HCT116 (cell line): ENCODE results near the gene C1orf21. TPM values are rescaled to one million over a fixed set of nuclear protein-coding genes. Genes with fewer than 3 reads are reported as not detected.

Source experiments
- ATAC-seq: fragments of 200-7000 bp; cut with Tn5 transposase; 2 replicates; pipeline ENCODE4 v1.9.1; 2020; ENCODE audit warnings: mild to moderate bottlenecking, moderate library complexity
- BruUV-seq: library from RNA; stranded (reverse); fragments of 400-500 nt; replicated peaks from 2 replicates; lab custom pipeline; 2021; lab: Mats Ljungman, UMichigan
- CTCF ChIA-PET: fragments of 300-600 bp; sonication (Branson Sonifier 250); formaldehyde crosslinking; loops from one replicate; lab custom pipeline; 2021; ENCODE audit warnings: antibody characterized with exemption; lab: Charles Lee
- POLR2A ChIA-PET: fragments of 300-600, 350-600 bp; sonication (Branson Sonifier 250); formaldehyde crosslinking; loops from one replicate; lab custom pipeline; 2021; ENCODE audit warnings: antibody characterized with exemption; lab: Charles Lee
- RAD21 ChIA-PET, 2 experiments: fragments of 300-600 bp; sonication (Branson Sonifier 250); formaldehyde crosslinking; loops; one replicate each; lab custom pipeline; 2023; ENCODE audit warnings: low total read pairs in 2 of 2; ENCODE audit not compliant: uncharacterized antibody in 2 of 2, unreplicated experiment in 2 of 2, low non-redundant PET in 1 of 2; lab: Charles Lee
- DNase-seq: peaks from one replicate; pipeline ENCODE4 v3.0.0-alpha.2; 2010; ENCODE audit warnings: low read depth, low spot score
- H2AFZ ChIP-seq: fragments of 200-600 bp; shearing (Covaris generic), sonication (generic); 2 replicates; pipeline ENCODE4 v1.6.1; 2017; ENCODE audit warnings: low read depth, mixed run types, mixed read lengths, antibody characterized with exemption, low read length; ENCODE audit not compliant: poor library complexity, severe bottlenecking
- H3K27ac ChIP-seq: 2 replicates; pipeline ENCODE4 v1.5.1; 2012; ENCODE audit warnings: low read depth, low read length
- H3K27me3 ChIP-seq: fragments of 200-600 bp; sonication (generic); 2 replicates; pipeline ENCODE4 v1.6.1; 2016; ENCODE audit warnings: mixed run types, low read length, mixed read lengths; ENCODE audit not compliant: insufficient read depth
- H3K36me3 ChIP-seq, 2 experiments: fragments of 200-500 bp in 1 of 2; fragments of 200-600 bp in 1 of 2; sonication (Bioruptor generic) in 1 of 2; sonication (generic) in 1 of 2; 2 replicates each; pipeline versions ENCODE4 v1.5.1 to v1.6.1; 2014 to 2016; ENCODE audit warnings: low read length in 2 of 2, inconsistent platforms in 1 of 2, mixed read lengths in 1 of 2, mixed run types in 1 of 2; ENCODE audit not compliant: insufficient read depth in 2 of 2, control insufficient read depth in 1 of 2
- H3K4me1 ChIP-seq, 2 experiments: fragments of 200-600 bp in 1 of 2; sonication (generic) in 1 of 2; 2 replicates each; pipeline versions ENCODE4 v1.5.1 to v1.6.1; 2012 to 2017; ENCODE audit warnings: low read length in 2 of 2, inconsistent platforms in 1 of 2, mild to moderate bottlenecking in 1 of 2, mixed read lengths in 1 of 2, mixed run types in 1 of 2, moderate library complexity in 1 of 2; ENCODE audit not compliant: insufficient read depth in 2 of 2, control insufficient read depth in 1 of 2
- H3K4me2 ChIP-seq: fragments of 200-600 bp; sonication (generic); 2 replicates; pipeline ENCODE4 v1.6.1; 2017; ENCODE audit warnings: mixed run types, low read length, mixed read lengths
- H3K4me3 ChIP-seq, 2 experiments: fragments of 200-600 bp in 1 of 2; sonication (generic) in 1 of 2; replicated peaks in 1 of 2; 2 replicates each; pipeline ENCODE4 v1.5.1; 2011 to 2016; ENCODE audit warnings: low read length in 2 of 2, control low read depth in 1 of 2, low read depth in 1 of 2, mild to moderate bottlenecking in 1 of 2, mixed read lengths in 1 of 2, mixed run types in 1 of 2
- H3K79me2 ChIP-seq: fragments of 200-600 bp; sonication (generic); 2 replicates; pipeline ENCODE4 v1.6.1; 2017; ENCODE audit warnings: mild to moderate bottlenecking, mixed run types, low read length, moderate library complexity, mixed read lengths; ENCODE audit not compliant: insufficient read depth
- H3K9ac ChIP-seq: fragments of 200-600 bp; sonication (generic); 2 replicates; pipeline ENCODE4 v1.6.1; 2016; ENCODE audit warnings: low read length, mixed read lengths
- H3K9me2 ChIP-seq: fragments of 200-600 bp; sonication (generic), shearing (Covaris generic); 2 replicates; pipeline ENCODE4 v1.6.1; 2017; ENCODE audit warnings: mixed run types, mild to moderate bottlenecking, moderate library complexity; ENCODE audit not compliant: insufficient read depth
- H3K9me3 ChIP-seq, 2 experiments: fragments of 200-500 bp in 1 of 2; fragments of 200-600 bp in 1 of 2; sonication (Bioruptor generic) in 1 of 2; sonication (generic) in 1 of 2; 2 replicates each; pipeline ENCODE4 v1.6.1; 2014 to 2017; ENCODE audit warnings: low read length in 2 of 2, mixed read lengths in 2 of 2, inconsistent platforms in 1 of 2, low read depth in 1 of 2, mild to moderate bottlenecking in 1 of 2, mixed run types in 1 of 2, moderate library complexity in 1 of 2; ENCODE audit not compliant: control insufficient read depth in 1 of 2, insufficient read depth in 1 of 2
- H4K20me1 ChIP-seq: fragments of 200-600 bp; sonication (generic), shearing (Covaris generic); 2 replicates; pipeline ENCODE4 v1.6.1; 2017; ENCODE audit warnings: mixed run types, mild to moderate bottlenecking, moderate library complexity; ENCODE audit not compliant: insufficient read depth
- CEBPB ChIP-seq: IDR thresholded peaks from 2 replicates; pipeline ENCODE4 v1.6.1; 2012; ENCODE audit warnings: low read depth
- EZH2 ChIP-seq: fragments of 200-600 bp; sonication (generic); IDR thresholded peaks from 2 replicates; pipeline ENCODE4 v1.6.1; 2017; ENCODE audit warnings: antibody characterized with exemption, mixed run types
- JUND ChIP-seq: IDR thresholded peaks from 2 replicates; pipeline ENCODE4 v1.6.1; 2012
- POLR2A ChIP-seq: IDR thresholded peaks from 2 replicates; pipeline ENCODE4 v1.7.0; 2011; ENCODE audit warnings: borderline replicate concordance; ENCODE audit not compliant: insufficient read depth, insufficient read length; ENCODE audit errors: extremely low read depth
- RAD21 ChIP-seq: IDR thresholded peaks from 2 replicates; pipeline ENCODE4 v1.6.1; 2012; ENCODE audit warnings: low read depth, mild to moderate bottlenecking
- SIN3A ChIP-seq: IDR thresholded peaks from 2 replicates; pipeline ENCODE4 v1.6.1; 2012; ENCODE audit warnings: low read depth
- SRF ChIP-seq: IDR thresholded peaks from 2 replicates; pipeline ENCODE4 v1.6.1; 2012; ENCODE audit warnings: low read depth
- ZFX ChIP-seq: fragments of 450-650 bp; IDR thresholded peaks from 2 replicates; pipeline ENCODE4 v1.6.1; 2017
- ZNF274 ChIP-seq: fragments of 200-500 bp; sonication (Bioruptor generic); IDR thresholded peaks from 2 replicates; pipeline ENCODE4 v1.6.1; 2014; ENCODE audit warnings: mild to moderate bottlenecking, low read depth, low read length, inconsistent platforms
- intact Hi-C: fragments of 100-400 bp; cut with micrococcal nuclease; formaldehyde crosslinking; loops from 2 replicates; pipeline ENCODE4 v1.10.0; 2022
- total RNA-seq: library from RNA; stranded (reverse); gene quantifications from one replicate; pipeline ENCODE4 v1.2.1, GENCODE V29; 2021; ENCODE audit not compliant: unreplicated experiment
- TF ChIP-seq, protein P1 (sequence below), 3 experiments: fragments of 200-600 bp in 1 of 3; sonication (generic) in 1 of 3; IDR thresholded peaks in 2 of 3; conservative IDR thresholded peaks in 1 of 3; 2 replicates each; pipeline ENCODE4 v1.5.1; 2012 to 2017; ENCODE audit warnings: low read depth in 2 of 3, low read length in 2 of 3, antibody characterized with exemption in 1 of 3, borderline replicate concordance in 1 of 3, control low read depth in 1 of 3, mild to moderate bottlenecking in 1 of 3, mixed read lengths in 1 of 3, mixed run types in 1 of 3, moderate library complexity in 1 of 3; ENCODE audit not compliant: insufficient read depth in 1 of 3
- TF ChIP-seq, protein P2 (sequence below): IDR thresholded peaks from 2 replicates; pipeline ENCODE4 v1.6.1; 2012
- TF ChIP-seq, protein P3 (sequence below): IDR thresholded peaks from 2 replicates; pipeline ENCODE4 v1.6.1; 2012; ENCODE audit warnings: low read depth
- TF ChIP-seq, protein P4 (sequence below): IDR thresholded peaks from 2 replicates; pipeline ENCODE4 v1.6.1; 2012

The C1orf21 gene
- total RNA-seq, 1 experiment from 2014 or later, result 8.9 TPM

DNA sequence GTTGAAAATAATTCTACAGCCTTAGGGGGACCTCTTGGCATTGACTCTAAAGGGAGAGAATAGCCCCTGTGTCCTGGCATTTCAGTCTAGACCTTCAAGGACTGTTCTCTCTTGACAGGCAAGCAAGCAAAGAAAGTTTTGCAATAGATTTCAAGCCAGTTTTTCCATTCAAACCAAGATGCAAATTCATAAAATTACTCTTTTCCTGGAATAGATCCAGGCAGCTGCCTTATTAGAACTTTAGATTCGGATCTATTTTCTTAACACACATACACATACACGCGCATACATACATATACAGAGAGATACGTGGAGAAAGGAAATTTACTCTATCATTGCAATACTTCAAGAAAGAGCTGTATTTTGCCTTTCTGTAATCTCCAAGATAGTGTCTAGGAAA, 238.4 kb downstream of the C1orf21 start:
- Histone ChIP-seq H3K36me3 (no peaks in the 10 kb centered on the region), H3K9me2 (no peaks in the 10 kb centered on the region), H3K27me3 (no peaks in the 10 kb centered on the region), H3K4me3 (no peak overlapping the region), H3K27ac (no peak overlapping the region), H3K79me2 (no peaks in the 10 kb centered on the region), H3K4me2 (no peak overlapping the region), H2AFZ (no peak overlapping the region), H4K20me1 (no peaks in the 10 kb centered on the region), H3K9me3 (no peaks in the 10 kb centered on the region), H3K9ac (no peak overlapping the region), H3K4me1 (no peaks in the 10 kb centered on the region)
- DNase-seq (no peak), ATAC-seq (no peak)
- TF ChIP-seq RAD21 (no peak), ZFX (no peak), JUND (no peak), ZNF274 (no peak)
- ChIA-PET POLR2A (no interaction called here), RAD21 (no interaction called here), CTCF (no interaction called here)
- BruUV-seq, result no TSS peak
- intact Hi-C loops, result no loop called here

DNA sequence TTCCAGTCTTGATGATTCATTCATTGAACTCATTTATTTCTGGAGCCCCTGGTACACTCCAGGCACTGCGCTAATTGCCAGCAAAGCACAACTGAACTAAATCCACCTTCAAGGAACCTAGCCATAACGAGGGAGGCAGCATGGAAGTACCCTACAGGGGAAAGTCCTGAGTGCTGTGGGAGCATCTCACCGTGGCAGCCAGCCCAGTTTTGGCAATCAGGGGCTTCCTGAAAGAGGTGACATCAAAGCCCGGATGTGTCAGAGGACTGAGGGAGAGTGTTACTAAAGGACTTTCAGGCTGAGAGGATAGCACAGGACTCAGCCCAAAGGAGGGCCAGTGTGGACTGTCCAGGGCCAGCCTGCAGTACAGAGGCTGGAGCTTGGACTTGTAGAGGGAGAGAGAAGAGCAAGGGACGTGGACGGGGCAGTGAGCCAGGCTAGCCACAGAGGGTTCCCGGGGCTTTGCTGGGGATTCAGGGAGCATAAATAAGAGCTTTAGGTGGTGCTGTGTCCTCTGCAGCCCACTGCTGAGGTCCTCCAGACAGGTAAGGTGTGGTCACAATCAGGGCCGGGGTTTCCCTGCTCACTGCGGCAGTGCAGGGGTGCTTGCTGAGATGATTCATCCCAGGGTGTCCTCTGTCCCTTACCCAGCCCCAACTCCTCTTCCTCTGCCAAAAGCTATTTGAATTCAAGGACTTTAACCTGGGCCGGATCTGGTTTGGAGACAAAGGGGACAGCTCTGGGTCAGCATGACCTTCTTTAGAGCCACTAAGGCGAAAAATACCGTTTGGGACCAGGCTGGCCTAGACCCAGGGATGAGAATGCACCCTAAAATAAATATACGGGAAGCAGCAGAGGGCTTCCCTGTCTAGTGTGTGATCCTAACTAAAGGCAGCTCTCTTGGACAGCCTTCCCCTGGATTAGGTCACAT, 239.5 kb downstream of the C1orf21 start:
- Histone ChIP-seq H3K4me1 (no peaks in the 10 kb centered on the region), H3K4me2 (no peak overlapping the region), H3K27ac (no peak overlapping the region), H3K79me2 (no peaks in the 10 kb centered on the region), H3K4me3 (no peak overlapping the region), H3K9ac (no peak overlapping the region), H4K20me1 (no peaks in the 10 kb centered on the region), H3K9me3 (no peaks in the 10 kb centered on the region), H2AFZ (no peak overlapping the region), H3K27me3 (no peaks in the 10 kb centered on the region), H3K9me2 (no peaks in the 10 kb centered on the region)
- ATAC-seq, result no peak
- CTCF ChIA-PET, result no interaction called here
- BruUV-seq, result no TSS peak
- TF ChIP-seq, protein P1, sequence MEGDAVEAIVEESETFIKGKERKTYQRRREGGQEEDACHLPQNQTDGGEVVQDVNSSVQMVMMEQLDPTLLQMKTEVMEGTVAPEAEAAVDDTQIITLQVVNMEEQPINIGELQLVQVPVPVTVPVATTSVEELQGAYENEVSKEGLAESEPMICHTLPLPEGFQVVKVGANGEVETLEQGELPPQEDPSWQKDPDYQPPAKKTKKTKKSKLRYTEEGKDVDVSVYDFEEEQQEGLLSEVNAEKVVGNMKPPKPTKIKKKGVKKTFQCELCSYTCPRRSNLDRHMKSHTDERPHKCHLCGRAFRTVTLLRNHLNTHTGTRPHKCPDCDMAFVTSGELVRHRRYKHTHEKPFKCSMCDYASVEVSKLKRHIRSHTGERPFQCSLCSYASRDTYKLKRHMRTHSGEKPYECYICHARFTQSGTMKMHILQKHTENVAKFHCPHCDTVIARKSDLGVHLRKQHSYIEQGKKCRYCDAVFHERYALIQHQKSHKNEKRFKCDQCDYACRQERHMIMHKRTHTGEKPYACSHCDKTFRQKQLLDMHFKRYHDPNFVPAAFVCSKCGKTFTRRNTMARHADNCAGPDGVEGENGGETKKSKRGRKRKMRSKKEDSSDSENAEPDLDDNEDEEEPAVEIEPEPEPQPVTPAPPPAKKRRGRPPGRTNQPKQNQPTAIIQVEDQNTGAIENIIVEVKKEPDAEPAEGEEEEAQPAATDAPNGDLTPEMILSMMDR (IDR thresholded peaks at IDR 0.05 in 2 of 3, conservative IDR thresholded peaks at IDR 0.05 in 1 of 3; ENCODE audit: borderline replicate concordance in 1 of 3, insufficient read depth in 1 of 3, low read depth in 2 of 3, low read length in 2 of 3), result no peak
- TF ChIP-seq JUND, result no peak
- TF ChIP-seq, protein P2, sequence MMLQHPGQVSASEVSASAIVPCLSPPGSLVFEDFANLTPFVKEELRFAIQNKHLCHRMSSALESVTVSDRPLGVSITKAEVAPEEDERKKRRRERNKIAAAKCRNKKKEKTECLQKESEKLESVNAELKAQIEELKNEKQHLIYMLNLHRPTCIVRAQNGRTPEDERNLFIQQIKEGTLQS, result no peak
- TF ChIP-seq, protein P3, sequence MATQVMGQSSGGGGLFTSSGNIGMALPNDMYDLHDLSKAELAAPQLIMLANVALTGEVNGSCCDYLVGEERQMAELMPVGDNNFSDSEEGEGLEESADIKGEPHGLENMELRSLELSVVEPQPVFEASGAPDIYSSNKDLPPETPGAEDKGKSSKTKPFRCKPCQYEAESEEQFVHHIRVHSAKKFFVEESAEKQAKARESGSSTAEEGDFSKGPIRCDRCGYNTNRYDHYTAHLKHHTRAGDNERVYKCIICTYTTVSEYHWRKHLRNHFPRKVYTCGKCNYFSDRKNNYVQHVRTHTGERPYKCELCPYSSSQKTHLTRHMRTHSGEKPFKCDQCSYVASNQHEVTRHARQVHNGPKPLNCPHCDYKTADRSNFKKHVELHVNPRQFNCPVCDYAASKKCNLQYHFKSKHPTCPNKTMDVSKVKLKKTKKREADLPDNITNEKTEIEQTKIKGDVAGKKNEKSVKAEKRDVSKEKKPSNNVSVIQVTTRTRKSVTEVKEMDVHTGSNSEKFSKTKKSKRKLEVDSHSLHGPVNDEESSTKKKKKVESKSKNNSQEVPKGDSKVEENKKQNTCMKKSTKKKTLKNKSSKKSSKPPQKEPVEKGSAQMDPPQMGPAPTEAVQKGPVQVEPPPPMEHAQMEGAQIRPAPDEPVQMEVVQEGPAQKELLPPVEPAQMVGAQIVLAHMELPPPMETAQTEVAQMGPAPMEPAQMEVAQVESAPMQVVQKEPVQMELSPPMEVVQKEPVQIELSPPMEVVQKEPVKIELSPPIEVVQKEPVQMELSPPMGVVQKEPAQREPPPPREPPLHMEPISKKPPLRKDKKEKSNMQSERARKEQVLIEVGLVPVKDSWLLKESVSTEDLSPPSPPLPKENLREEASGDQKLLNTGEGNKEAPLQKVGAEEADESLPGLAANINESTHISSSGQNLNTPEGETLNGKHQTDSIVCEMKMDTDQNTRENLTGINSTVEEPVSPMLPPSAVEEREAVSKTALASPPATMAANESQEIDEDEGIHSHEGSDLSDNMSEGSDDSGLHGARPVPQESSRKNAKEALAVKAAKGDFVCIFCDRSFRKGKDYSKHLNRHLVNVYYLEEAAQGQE, result no peak
- TF ChIP-seq, protein P4, sequence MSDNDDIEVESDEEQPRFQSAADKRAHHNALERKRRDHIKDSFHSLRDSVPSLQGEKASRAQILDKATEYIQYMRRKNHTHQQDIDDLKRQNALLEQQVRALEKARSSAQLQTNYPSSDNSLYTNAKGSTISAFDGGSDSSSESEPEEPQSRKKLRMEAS, result no peak
- no peak for TF ChIP-seq CEBPB
- no peak for TF ChIP-seq SRF
- no peak for TF ChIP-seq SIN3A
- no peak for TF ChIP-seq ZNF274
- no peak for TF ChIP-seq POLR2A
- TF ChIP-seq EZH2, result no peak
- TF ChIP-seq, all 23 proteins: peak for 0
- no peaks in the 10 kb centered on the region for H3K36me3 ChIP-seq
- POLR2A ChIA-PET, result no interaction called here
- intact Hi-C loops, result no loop called here
- RAD21 ChIA-PET, result no interaction called here
- DNase-seq, result no peak
